Keratinocyte (primary cell): ENCODE measurements around the gene XIRP2.

Experiments
- CTCF ChIP-seq, 3 experiments: IDR thresholded peaks in 1 of 3; conservative IDR thresholded peaks in 1 of 3; optimal IDR thresholded peaks in 1 of 3; 2 replicates in 2 of 3; 3 replicates in 1 of 3; pipeline versions ENCODE3 to v1.5.1; 2011; ENCODE audit warnings: low read length in 3 of 3, mild to moderate bottlenecking in 3 of 3, moderate library complexity in 2 of 3, control low read depth in 1 of 3, inconsistent platforms in 1 of 3; ENCODE audit not compliant: insufficient read depth in 2 of 3; ENCODE audit errors: extremely low read depth in 1 of 3
- EZH2 ChIP-seq: IDR thresholded peaks from one replicate; pipeline ENCODE4 v1.6.1; 2012; ENCODE audit warnings: inconsistent platforms, mild to moderate bottlenecking, low read length, moderate library complexity

- TF ChIP-seq CTCF (optimal IDR thresholded peaks at IDR 0.05 in 1 of 3, IDR thresholded peaks at IDR 0.05 in 1 of 3, conservative IDR thresholded peaks at IDR 0.05 in 1 of 3; ENCODE audit: extremely low read depth in 1 of 3, insufficient read depth in 2 of 3, low read length in 3 of 3) (no peak), EZH2 (no peak)
Measured at GRCh38 chr2:167069855-167070254, 181.6 kb downstream of the XIRP2 start.
